Natural killer cell (primary cell): ENCODE data around the gene APOL1. TPM values are rescaled to one million over a fixed set of nuclear protein-coding genes. Genes with fewer than 3 reads are reported as not detected.

Experiments
- ATAC-seq, 3 donors: fragments of 150-1000 bp in 2 of 3; fragments of 200-7000 bp in 1 of 3; cut with Tn5 transposase; 1 replicate in 1 of 3; 2 replicates in 2 of 3; pipeline ENCODE4 v1.10.0; 2021; ENCODE audit warnings: mild to moderate bottlenecking in 2 of 3, moderate library complexity in 2 of 3
- DNase-seq, 2 donors: peaks; one replicate each; pipeline versions ENCODE4 v3.0.0 to v3.0.0-alpha.2; 2013 to 2021; ENCODE audit warnings: mixed read lengths in 1 of 2
- H3K27ac ChIP-seq: one replicate; pipeline ENCODE4 v1.5.1; 2013; ENCODE audit warnings: mild to moderate bottlenecking, low read length
- H3K27me3 ChIP-seq: one replicate; pipeline ENCODE4 v1.6.1; 2013; ENCODE audit warnings: low read length; ENCODE audit not compliant: control insufficient read depth, insufficient read depth
- H3K36me3 ChIP-seq: one replicate; pipeline ENCODE4 v1.6.1; 2013; ENCODE audit warnings: low read length; ENCODE audit not compliant: control insufficient read depth, insufficient read depth
- H3K4me1 ChIP-seq: one replicate; pipeline ENCODE4 v1.6.1; 2013; ENCODE audit warnings: low read length; ENCODE audit not compliant: control insufficient read depth, insufficient read depth
- H3K4me3 ChIP-seq: one replicate; pipeline ENCODE4 v1.5.1; 2013; ENCODE audit warnings: low read length
- H3K9me3 ChIP-seq: one replicate; pipeline ENCODE4 v1.6.1; 2013; ENCODE audit warnings: low read length; ENCODE audit not compliant: control insufficient read depth, insufficient read depth
- H3K27ac Mint-ChIP-seq, 2 donors: one replicate each; pipeline ENCODE4 v1.8.0; 2022; ENCODE audit warnings: mild to moderate bottlenecking in 2 of 2, mixed read lengths in 2 of 2, moderate library complexity in 1 of 2
- H3K27me3 Mint-ChIP-seq, 2 donors: one replicate each; pipeline ENCODE4 v1.8.0; 2022; ENCODE audit warnings: low read depth in 2 of 2, mixed read lengths in 2 of 2
- H3K36me3 Mint-ChIP-seq: one replicate; pipeline ENCODE4 v1.8.0; 2022; ENCODE audit warnings: mixed read lengths
- H3K4me1 Mint-ChIP-seq, 2 donors: one replicate each; pipeline ENCODE4 v1.8.0; 2022; ENCODE audit warnings: mixed read lengths in 2 of 2
- H3K4me3 Mint-ChIP-seq: one replicate; pipeline ENCODE4 v1.8.0; 2022; ENCODE audit warnings: mild to moderate bottlenecking, moderate library complexity, mixed read lengths
- H3K9me3 Mint-ChIP-seq, 2 donors: one replicate each; pipeline ENCODE4 v1.8.0; 2022; ENCODE audit warnings: mixed read lengths in 2 of 2
- WGBS: methylation state at CpG from one replicate; pipeline ENCODE4 v1.1.7; 2013; ENCODE audit warnings: missing lambda C conversion rate; ENCODE audit not compliant: insufficient coverage; 5-methylcytosine and 5-hydroxymethylcytosine counted together
- intact Hi-C: fragments of 100-400 bp; cut with micrococcal nuclease; formaldehyde crosslinking; loops from one replicate; pipeline ENCODE4 v1.14.2; 2022
- total RNA-seq, 4 donors: library from RNA; stranded (reverse); fragments of 120-200 nt in 1 of 4; gene quantifications; one replicate each; pipeline versions ENCODE4 v1.2.3 to v1.2.4, GENCODE V29; 2013 to 2022
- TF ChIP-seq, protein P1 (sequence below): fragments of 200-600 bp; IDR thresholded peaks from one replicate; pipeline ENCODE4 v1.8.0; 2022; ENCODE audit warnings: antibody characterized with exemption

APOL1 gene
- total RNA-seq, 3 donors from 2014 or later (not counting 1 experiment from before 2014, with no cell fraction given) = 39.5 to 51.2 (median 49.6) TPM

DNA sequence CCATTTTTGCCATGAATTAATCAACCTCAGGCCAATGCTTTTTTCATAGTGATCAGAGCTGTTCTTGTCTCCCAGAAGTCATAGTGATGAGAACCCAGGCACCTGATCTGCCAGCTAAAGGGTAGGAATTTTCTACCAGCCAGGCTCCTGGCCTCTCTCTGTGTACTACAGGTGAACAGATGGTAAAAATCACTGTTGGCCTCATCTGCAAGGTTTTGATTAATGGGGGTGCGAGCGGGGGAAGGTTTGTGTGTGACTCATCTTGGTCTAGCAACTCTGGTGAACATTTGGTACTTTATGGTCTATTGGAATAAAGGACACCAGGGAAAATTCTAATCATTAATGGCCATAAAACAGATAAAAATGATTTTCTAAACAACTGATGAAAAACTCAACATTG, 37.0 kb upstream of the APOL1 start:
- intact Hi-C loops = no loop called here
- peaks cover 20% of the 10 kb centered on the region for H3K4me1 ChIP-seq
- H3K9me3 Mint-ChIP-seq = no peaks in the 10 kb centered on the region
- no peak for DNase-seq
- 86% methylated on average over 2 of the region's 2 CpGs for WGBS
- no peak overlapping the region for H3K4me3 Mint-ChIP-seq
- peaks cover 21 to 60% of the 10 kb centered on the region in 2 donors for H3K27me3 Mint-ChIP-seq
- H3K36me3 Mint-ChIP-seq = no peaks in the 10 kb centered on the region
- no peak for ATAC-seq
- no peak overlapping the region for H3K4me3 ChIP-seq
- no peaks in the 10 kb centered on the region for H3K9me3 ChIP-seq
- H3K27me3 ChIP-seq = no peaks in the 10 kb centered on the region
- no peaks in the 10 kb centered on the region for H3K36me3 ChIP-seq
- H3K4me1 Mint-ChIP-seq = peaks cover 7 to 17% of the 10 kb centered on the region in 2 donors
- no peak overlapping the region for H3K27ac Mint-ChIP-seq
- TF ChIP-seq, protein P1, sequence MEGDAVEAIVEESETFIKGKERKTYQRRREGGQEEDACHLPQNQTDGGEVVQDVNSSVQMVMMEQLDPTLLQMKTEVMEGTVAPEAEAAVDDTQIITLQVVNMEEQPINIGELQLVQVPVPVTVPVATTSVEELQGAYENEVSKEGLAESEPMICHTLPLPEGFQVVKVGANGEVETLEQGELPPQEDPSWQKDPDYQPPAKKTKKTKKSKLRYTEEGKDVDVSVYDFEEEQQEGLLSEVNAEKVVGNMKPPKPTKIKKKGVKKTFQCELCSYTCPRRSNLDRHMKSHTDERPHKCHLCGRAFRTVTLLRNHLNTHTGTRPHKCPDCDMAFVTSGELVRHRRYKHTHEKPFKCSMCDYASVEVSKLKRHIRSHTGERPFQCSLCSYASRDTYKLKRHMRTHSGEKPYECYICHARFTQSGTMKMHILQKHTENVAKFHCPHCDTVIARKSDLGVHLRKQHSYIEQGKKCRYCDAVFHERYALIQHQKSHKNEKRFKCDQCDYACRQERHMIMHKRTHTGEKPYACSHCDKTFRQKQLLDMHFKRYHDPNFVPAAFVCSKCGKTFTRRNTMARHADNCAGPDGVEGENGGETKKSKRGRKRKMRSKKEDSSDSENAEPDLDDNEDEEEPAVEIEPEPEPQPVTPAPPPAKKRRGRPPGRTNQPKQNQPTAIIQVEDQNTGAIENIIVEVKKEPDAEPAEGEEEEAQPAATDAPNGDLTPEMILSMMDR = no peak
- no peak overlapping the region for H3K27ac ChIP-seq

DNA sequence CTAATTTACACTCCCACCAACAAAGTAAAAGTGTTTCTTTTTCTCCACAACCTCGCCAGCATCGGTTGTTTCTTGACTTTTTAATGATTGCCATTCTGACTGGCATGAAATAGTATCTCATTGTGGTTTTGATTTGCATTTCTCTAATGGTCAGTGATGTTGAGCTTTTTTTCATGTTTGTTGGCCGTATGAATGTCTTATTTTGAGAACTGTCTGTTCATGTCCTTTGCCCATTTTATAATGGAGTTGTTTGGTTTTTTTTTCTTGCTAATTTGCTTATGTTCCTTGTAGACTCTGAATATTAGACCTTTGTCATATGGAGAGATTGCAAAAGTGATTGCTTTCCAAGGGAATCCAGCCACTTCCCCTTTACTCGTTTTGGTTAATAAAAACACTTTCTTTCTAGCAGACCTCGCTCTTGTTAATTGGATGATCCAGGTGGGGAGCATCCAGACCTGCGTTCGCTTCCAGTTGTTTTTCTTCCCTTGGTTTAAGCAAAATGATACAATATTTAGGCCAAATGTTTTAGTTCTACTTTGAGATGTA, 34.2 kb upstream of the APOL1 start:
- H3K4me1 ChIP-seq = no peaks in the 10 kb centered on the region
- TF ChIP-seq, protein P1 = no peak
- H3K27ac Mint-ChIP-seq = no peak overlapping the region
- no peaks in the 10 kb centered on the region for H3K36me3 ChIP-seq
- H3K4me3 ChIP-seq = no peak overlapping the region
- no peak overlapping the region for H3K4me3 Mint-ChIP-seq
- H3K4me1 Mint-ChIP-seq = peaks cover 5 to 6% of the 10 kb centered on the region in 2 donors
- no peaks in the 10 kb centered on the region for H3K9me3 ChIP-seq
- DNase-seq (no peak), ATAC-seq (no peak)
- H3K9me3 Mint-ChIP-seq = no peaks in the 10 kb centered on the region
- 80% methylated on average over 7 of the region's 7 CpGs for WGBS
- H3K27me3 Mint-ChIP-seq = peaks cover 11 to 37% of the 10 kb centered on the region in 2 donors
- intact Hi-C loops = no loop called here
- H3K36me3 Mint-ChIP-seq = no peaks in the 10 kb centered on the region
- H3K27me3 ChIP-seq = no peaks in the 10 kb centered on the region
- H3K27ac ChIP-seq = no peak overlapping the region

GRCh38 chr22:36220451-36220921, 32.4 kb upstream of the APOL1 start:
- Histone ChIP-seq H3K4me3 (no peak overlapping the region), H3K27ac (no peak overlapping the region), H3K27me3 (no peaks in the 10 kb centered on the region), H3K4me1 (no peaks in the 10 kb centered on the region), H3K36me3 (no peaks in the 10 kb centered on the region), H3K9me3 (no peaks in the 10 kb centered on the region)
- ATAC-seq (no peak), DNase-seq (no peak)
- Mint-ChIP-seq H3K9me3 (no peaks in the 10 kb centered on the region), H3K27me3 (peaks cover 6 to 35% of the 10 kb centered on the region in 2 donors), H3K4me1 (peaks cover 5 to 6% of the 10 kb centered on the region in 2 donors), H3K36me3 (no peaks in the 10 kb centered on the region), H3K4me3 (no peak overlapping the region), H3K27ac (no peak overlapping the region)
- WGBS = 83% methylated on average over 8 of the region's 9 CpGs
- intact Hi-C loops = no loop called here
- TF ChIP-seq, protein P1 = no peak
